ENCODE measurements around the gene UQCR10.

UQCR10 gene

DNA sequence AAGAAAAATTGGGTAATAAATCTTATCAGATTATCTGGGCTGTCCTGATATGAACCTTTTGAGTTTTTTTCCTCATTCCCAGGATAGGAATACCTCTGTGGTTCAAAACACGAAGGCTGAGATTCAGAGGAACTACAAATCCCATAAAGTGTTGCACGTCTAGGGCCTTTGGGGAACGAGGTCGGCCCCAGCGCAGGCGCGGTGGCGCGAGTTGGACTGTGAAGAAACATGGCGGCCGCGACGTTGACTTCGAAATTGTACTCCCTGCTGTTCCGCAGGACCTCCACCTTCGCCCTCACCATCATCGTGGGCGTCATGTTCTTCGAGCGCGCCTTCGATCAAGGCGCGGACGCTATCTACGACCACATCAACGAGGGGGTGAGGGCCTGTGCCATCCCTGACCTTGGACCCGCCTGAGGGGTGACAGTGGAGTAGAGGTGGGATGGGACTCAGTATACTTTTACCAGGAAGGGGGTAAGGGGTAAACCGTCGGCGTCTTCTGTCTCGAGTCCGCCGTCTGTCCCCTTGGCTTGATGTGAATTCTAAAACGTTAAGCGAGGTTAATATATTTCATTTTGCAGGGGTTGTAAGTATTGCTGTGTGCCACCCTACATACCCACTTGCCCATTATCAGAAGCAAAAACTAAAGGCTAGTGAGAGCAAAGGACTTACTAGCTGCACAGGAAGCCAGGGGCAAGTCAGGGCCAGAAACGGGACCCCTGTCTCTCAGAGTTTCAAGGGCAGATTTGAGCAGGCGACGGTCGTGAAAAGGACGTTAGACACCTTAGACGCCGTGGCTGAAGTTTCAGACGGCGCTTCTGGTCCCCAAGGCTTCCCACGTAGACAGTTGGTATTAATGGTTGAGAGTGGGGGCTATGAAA is at the start of gene UQCR10:
Gene UQCR10, plus strand, starts transcription at position 199 of the 881 bp plus-strand sequence. Its CDS starts 30 bp downstream, at position 229.
- peak; percentile 94 for DNase-seq

DNA sequence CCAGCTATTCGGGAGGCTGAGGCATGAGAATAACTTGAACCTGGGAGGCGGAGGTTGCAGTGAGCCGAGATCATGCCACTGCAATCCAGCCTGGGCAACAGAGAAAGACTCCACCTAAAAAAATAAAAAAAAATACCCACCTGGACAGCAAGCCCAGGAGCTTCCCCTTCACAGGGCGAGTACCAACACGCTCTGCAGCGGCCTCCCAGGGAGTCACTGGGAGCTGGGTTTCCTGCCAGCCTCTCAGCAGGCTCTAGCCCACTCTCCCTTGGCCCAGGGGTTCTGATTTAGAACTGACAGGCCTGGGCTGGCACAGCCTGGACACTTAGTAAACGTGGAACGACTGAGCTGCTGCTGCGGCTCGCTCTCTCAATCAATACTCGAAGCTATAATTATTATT is 49.4 kb upstream of the UQCR10 start:
- no peak for DNase-seq

- no peak for DNase-seq
Observed at GRCh38 chr22:29718949-29719898, 47.9 kb upstream of the UQCR10 start.

DNA sequence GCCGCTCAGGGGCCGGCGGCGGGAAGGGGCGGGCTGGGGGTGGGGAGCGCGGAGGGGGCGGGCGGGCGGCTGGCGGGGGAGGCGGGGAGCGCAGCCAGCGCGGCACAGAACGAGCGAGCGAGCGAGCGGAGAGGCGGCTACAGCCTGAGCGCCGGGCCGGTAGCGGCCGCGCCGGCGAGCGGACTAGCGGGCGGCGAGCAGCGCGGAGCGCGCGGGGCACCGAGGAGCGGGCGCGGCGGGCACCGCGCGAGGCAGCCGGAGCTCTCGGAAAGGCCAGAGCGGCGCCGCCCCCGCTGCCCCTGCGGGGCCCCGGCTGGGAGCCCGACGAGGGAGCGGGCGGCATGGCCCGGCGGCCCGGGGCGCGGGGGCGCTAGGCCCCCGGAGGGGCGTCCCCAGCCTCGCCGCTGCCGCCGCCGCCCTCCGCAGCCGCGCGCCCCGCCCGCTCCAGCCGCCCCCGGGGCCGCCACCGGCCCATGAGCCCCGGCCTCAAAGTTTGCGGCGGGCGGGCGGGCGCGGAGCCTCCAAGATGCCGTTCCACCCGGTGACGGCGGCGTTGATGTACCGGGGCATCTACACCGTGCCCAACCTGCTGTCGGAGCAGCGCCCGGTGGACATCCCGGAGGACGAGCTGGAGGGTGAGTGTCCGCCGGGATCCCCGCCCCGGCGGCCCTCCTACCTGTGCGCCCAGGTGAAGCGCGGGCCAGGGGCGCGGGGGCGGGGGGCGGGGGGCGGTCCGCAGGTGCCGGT is 47.1 kb upstream of the UQCR10 start, which contains the start of gene CABP7:
Gene CABP7, plus strand, starts transcription at position 105 of the 747 bp plus-strand sequence. Its CDS starts 422 bp downstream, at position 527.
- no peak for DNase-seq

GRCh38 chr22:29720811-29721323 is 46.3 kb upstream of the UQCR10 start:
- DNase-seq: no peak

DNA sequence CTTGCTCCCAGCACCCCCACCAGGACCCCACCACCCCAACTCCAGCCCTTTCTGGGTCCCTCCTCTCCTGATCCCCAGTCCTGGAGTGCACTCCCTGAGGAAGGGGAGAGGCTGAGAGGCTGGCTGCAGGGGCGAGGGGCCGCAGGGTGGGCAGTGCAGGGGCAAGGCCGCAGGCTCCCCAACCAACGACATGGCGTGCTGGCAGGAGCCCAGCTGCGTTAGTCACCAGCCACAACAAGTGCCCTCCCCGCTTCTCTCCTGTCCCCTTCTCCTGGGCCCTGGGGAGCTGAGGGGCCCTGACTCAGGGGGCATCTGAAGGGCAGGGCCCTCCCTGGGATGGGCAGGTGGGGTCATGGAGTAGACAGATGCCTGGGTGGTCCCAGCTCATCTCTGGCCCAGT is 45.0 kb upstream of the UQCR10 start:
- DNase-seq: no peak

DNA sequence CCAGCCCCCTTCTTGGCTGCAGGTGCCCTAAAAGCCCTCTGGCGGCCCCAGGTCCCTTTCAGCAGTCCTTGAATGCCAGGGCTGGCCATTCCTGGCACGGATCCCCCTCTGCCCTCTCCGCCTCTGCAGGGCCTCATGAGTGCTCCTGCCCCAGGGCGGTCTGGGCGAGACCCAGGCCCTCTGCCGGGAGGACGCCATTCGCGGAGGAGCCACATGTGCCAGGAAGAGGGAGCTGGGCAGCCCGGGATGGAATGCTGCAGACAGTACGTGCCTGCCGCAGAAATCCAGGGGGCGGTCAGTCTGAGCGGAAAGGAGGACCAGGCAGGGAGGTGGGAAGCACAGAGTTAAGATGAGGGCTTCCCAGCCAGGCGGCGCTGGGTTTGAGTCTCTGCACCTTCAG is 44.6 kb upstream of the UQCR10 start:
- DNase-seq: no peak

DNA sequence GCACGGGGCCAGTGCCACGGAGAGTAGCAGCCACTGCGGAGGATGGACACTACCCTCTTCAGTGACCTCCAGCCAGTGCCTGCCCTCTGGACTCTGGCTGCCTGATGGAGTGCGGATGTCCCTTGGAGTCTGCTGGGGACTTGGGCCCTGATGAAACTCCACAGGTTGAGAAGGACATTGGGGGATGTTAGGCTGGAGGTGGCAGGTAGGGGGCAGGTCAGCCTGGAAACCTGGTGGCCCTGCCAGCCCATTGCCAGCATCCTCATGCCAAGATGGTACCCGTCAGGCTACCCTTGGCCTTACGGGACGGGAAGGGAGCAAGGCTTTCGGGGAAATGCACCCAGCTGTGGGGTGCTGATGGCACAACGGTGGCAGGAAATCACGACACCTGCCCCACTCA is 43.4 kb upstream of the UQCR10 start:
- no peak for DNase-seq

DNA sequence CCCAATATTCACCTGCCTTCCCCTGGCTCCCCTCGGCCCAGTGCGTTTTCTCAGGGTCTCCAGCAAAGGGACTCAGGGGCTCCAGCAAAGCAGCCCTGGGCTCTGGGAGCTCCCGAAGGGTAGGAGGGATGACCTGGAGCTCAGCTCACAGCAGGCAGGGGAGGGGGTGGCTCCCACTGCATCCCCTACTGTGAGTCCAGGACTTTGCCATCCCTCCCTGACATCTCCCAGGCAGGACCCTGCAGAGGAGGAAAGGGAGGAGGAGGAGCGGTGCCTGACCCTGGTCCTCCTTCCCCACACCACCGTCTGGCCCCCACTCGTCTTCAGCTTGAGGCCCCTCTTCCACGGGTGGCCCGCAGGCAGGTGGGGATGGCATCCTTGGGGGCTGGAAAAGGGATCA is 42.3 kb upstream of the UQCR10 start:
- DNase-seq: no peak

DNA sequence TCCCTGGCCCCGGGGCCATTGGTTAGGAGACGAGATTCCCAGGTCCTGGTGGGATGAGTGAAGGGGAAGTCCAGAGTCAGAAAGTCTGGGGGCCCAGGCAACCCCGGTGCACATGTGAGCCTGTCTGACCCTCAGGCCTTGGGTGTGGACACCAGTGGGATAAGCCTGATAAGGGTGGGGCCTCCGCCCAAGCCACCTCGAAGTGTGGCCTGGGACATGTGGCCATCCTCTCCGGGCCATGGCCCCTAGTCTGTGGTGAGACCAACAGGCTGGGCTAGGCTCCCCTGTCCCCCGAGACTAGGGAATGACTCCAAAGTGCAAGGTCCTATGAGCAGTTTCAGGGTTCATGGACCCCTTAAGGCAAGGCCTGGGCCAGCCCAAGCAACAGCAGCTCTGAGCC is 41.1 kb upstream of the UQCR10 start:
- DNase-seq: no peak

GRCh38 chr22:29726512-29727130 is 40.5 kb upstream of the UQCR10 start:
- no peak for DNase-seq

GRCh38 chr22:29727131-29727523 is 40.0 kb upstream of the UQCR10 start:
- DNase-seq: peak; percentile 21

GRCh38 chr22:29729161-29729560 is 38.0 kb upstream of the UQCR10 start:
- DNase-seq: no peak

DNA sequence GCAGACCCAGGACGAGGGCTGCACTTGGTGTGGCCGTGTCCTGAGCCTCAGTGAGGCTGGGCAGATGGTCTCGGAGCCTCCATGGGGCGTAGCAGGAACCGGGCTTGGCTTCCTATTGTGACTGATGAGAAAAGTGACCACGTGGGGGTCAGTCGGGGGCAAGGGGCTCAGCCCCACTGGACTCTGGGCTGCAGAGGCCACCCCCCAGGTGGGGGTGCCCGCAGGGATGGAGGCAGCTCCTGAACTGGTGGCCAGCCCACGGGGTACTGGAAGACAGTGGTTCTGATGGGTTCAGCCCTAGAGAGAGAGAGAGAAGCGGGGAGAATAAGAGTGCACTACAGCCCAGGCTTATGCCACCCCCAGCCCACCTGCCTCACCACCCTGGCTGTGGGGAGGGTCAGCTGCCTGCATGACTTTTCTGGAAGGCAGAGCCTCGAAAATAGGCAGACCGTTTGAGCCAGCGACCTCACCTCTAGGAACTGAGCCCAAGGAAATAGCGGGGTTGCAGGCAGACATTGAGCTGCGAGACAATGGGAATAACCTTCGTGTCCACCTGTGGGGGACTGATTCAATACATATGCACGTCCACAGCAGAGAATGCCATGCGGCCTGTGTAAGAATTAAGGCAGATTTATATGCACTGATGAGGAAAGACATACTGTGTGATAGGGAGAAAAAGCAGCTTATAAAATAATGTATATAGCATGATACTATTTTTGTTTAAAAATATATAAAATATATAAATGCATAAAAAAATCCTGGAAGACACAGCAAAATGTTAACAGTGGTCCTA is 35.9 kb upstream of the UQCR10 start:
- DNase-seq: no peak

DNA sequence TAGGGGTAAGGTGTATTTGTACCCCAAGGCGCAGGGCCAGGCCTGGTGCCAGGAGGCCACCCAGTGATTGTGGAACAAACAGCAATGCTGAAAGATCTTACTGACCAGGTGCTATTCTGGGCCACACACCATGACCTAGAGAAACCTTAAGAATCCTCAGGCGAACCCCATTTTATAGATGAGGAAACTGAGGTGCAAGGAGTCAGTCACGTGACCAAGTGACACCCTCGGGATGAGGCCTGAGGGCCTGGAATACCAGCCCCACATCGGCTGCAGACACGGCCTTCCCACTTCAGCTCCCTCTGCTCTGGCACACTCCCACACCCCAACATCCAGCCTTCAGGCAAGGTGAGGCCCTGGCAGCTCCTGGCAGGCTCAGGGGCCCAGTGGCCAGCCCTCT is 34.3 kb upstream of the UQCR10 start:
- no peak for DNase-seq

GRCh38 chr22:29733362-29734201 is 33.6 kb upstream of the UQCR10 start:
- no peak for DNase-seq

- DNase-seq: no peak
Observed at GRCh38 chr22:29734406-29734805, 32.8 kb upstream of the UQCR10 start.

DNA sequence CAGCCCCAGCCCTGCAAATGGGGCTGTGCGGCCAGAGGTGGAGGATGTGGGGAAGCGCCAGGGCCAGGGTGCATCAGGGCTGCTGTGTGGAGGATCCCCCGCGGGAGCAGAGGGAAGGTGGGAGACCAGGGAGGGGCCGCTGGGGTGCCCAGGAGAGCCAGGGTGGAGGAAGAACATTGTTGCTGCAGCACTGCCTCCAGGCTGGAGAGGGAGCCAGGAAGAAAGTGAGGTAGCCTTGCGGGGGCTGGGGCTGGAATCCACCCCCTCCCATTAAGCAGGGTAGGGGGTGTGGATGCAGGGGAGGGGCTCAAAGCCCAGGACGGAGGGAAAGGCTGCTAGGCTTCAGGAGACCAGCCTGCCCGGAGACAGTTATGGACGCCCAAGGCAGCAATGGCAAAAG is 32.3 kb upstream of the UQCR10 start:
- DNase-seq: no peak

GRCh38 chr22:29735416-29735815 is 31.8 kb upstream of the UQCR10 start:
- no peak for DNase-seq

Data from activated CD4-positive, alpha-beta T cell treated with anti-CD3 and anti-CD28 coated beads, Interleukin-2, amount 50 U/mL, for 16 hours (primary cell).